ENCODE results near the gene ROGDI.

The ROGDI gene

DNA sequence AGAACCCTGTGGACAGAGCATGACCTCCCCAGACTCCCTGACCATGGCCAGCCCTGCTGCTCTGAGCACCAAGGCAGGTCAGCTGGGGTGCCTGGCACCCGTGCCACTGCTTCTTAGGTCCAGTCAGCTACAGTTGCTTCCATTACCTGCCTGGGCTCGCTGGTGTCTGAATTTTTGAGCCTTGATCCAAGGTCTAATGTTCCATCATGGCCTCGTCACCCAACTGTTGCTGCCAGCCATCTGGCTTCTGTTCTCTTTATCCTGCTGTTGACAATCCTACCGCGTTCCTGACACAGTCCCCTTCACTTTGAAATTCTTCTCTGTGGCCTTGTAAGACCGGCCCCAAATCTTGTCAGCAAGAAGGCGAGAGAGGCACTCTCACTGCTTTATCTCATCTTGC lies 28.0 kb upstream of the ROGDI start:
- Histone ChIP-seq H3K79me2 (ENCODE audit: low read length) (peaks cover 30% of the 10 kb centered on the region), H3K9me3 (replicated peaks; ENCODE audit: insufficient read depth, low read length) (no peaks in the 10 kb centered on the region), H3K4me2 (ENCODE audit: low read depth, low read length) (no peak overlapping the region), H3F3A (ENCODE audit: insufficient read depth, low read length) (no peaks in the 10 kb centered on the region), H4K20me1 (ENCODE audit: insufficient read depth, low read length) (no peaks in the 10 kb centered on the region), H3K4me1 (ENCODE audit: low read length) (no peaks in the 10 kb centered on the region), H3K9ac (ENCODE audit: low read length) (no peak overlapping the region), H3K9me2 (replicated peaks; ENCODE audit: insufficient read depth, low read length) (no peaks in the 10 kb centered on the region), H2AFZ (ENCODE audit: low read length) (no peak overlapping the region), H3K36me3 (replicated peaks; ENCODE audit: insufficient read depth, low read length) (peaks cover 16% of the 10 kb centered on the region; the same call in 1 of the 2 replicates), H3K4me3 (ENCODE audit: low read length) (no peak overlapping the region), H3K27ac (ENCODE audit: low read length) (no peak overlapping the region), H3K27me3 (replicated peaks; ENCODE audit: insufficient read depth, low read length) (no peaks in the 10 kb centered on the region)
- no peak for DNase-seq
- TF ChIP-seq EZH2 (optimal IDR thresholded peaks at IDR 0.05; ENCODE audit: low read depth, low read length) (no peak), EZH2phosphoT487 (IDR thresholded peaks at IDR 0.05; ENCODE audit: low read length) (no peak)
- TF ChIP-seq, protein P1, sequence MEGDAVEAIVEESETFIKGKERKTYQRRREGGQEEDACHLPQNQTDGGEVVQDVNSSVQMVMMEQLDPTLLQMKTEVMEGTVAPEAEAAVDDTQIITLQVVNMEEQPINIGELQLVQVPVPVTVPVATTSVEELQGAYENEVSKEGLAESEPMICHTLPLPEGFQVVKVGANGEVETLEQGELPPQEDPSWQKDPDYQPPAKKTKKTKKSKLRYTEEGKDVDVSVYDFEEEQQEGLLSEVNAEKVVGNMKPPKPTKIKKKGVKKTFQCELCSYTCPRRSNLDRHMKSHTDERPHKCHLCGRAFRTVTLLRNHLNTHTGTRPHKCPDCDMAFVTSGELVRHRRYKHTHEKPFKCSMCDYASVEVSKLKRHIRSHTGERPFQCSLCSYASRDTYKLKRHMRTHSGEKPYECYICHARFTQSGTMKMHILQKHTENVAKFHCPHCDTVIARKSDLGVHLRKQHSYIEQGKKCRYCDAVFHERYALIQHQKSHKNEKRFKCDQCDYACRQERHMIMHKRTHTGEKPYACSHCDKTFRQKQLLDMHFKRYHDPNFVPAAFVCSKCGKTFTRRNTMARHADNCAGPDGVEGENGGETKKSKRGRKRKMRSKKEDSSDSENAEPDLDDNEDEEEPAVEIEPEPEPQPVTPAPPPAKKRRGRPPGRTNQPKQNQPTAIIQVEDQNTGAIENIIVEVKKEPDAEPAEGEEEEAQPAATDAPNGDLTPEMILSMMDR (IDR thresholded peaks at IDR 0.05; ENCODE audit: low read length), result no peak

DNA sequence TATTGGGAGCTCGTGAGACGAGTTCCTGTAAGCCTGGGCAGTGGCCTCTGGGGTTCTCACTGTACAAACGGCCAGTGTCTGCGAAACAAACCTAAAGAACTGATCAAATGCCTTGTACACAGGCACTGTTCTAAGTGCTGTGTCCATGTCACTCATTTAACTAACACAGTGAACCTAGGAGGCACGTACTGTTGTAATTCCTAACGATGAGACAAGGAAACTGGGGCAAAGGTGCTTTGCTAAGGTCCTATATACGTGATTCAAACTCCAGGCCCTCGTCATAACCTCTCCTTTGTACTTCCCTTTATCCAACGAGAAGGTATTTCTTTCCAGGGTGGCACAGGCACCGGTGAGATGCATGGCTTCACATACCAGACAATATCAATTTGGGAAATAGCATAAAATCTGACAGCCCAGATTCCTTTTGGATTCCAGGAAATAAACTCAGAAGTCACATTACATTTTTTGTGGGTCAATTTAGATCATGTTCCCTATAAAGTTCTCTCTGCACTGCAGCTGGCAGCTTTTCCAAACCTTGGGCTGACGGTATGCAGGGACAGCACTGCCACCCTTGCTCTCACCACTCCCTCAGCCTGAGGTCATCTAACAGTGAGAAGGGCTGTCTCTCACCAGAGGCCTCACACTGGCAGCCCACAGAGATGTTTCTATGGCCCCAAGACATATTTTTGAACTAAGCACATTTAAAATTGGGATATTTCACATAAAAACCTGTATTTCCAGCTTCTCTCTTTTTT lies 26.3 kb upstream of the ROGDI start:
- no peak overlapping the region for H2AFZ ChIP-seq (ENCODE audit: low read length)
- H3K27ac ChIP-seq (ENCODE audit: low read length), result no peak overlapping the region
- H3K79me2 ChIP-seq (ENCODE audit: low read length), result peaks cover 18% of the 10 kb centered on the region
- H3K4me3 ChIP-seq (ENCODE audit: low read length), result no peak overlapping the region
- H3K4me2 ChIP-seq (ENCODE audit: low read depth, low read length), result no peak overlapping the region
- H3K9me2 ChIP-seq (replicated peaks; ENCODE audit: insufficient read depth, low read length), result no peaks in the 10 kb centered on the region
- no peaks in the 10 kb centered on the region for H3K4me1 ChIP-seq (ENCODE audit: low read length)
- H3K9ac ChIP-seq (ENCODE audit: low read length), result no peak overlapping the region
- no peaks in the 10 kb centered on the region for H3F3A ChIP-seq (ENCODE audit: insufficient read depth, low read length)
- TF ChIP-seq EZH2 (optimal IDR thresholded peaks at IDR 0.05; ENCODE audit: low read depth, low read length) (no peak), EZH2phosphoT487 (IDR thresholded peaks at IDR 0.05; ENCODE audit: low read length) (no peak)
- TF ChIP-seq, protein P1 (IDR thresholded peaks at IDR 0.05; ENCODE audit: low read length), result no peak
- H3K9me3 ChIP-seq (replicated peaks; ENCODE audit: insufficient read depth, low read length), result no peaks in the 10 kb centered on the region
- no peak for DNase-seq
- no peaks in the 10 kb centered on the region for H4K20me1 ChIP-seq (ENCODE audit: insufficient read depth, low read length)
- H3K27me3 ChIP-seq (replicated peaks; ENCODE audit: insufficient read depth, low read length), result no peaks in the 10 kb centered on the region
- peaks cover 16% of the 10 kb centered on the region; the same call in 1 of the 2 replicates for H3K36me3 ChIP-seq (replicated peaks; ENCODE audit: insufficient read depth, low read length)

DNA sequence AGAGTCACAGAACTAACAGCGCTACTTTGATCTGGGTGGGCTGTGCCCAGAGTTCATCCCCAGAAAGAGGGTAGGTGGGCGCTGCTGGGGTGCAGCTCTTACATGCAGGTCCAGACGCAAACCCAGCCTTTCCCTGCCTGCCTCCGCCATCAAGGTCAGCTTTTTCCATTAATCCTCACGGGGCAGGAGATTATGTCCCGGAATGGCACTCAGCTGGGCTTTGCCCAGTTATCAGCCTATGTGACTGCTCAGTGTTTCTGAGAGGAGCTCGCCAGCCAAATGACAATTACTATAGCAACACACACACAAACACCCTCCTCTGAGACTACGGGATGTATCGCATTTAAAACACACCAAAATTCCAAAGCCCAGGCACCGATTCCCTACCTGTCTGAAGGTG lies 24.5 kb upstream of the ROGDI start:
- H2AFZ ChIP-seq (ENCODE audit: low read length), result no peak overlapping the region
- no peak overlapping the region for H3K27ac ChIP-seq (ENCODE audit: low read length)

More for the DNA sequence above, 24.5 kb upstream of the ROGDI start:
- H3K36me3 ChIP-seq (replicated peaks; ENCODE audit: insufficient read depth, low read length), result peaks cover 19% of the 10 kb centered on the region
- no peak overlapping the region for H3K9ac ChIP-seq (ENCODE audit: low read length)
- H3K79me2 ChIP-seq (ENCODE audit: low read length), result 0 out of 2 replicates have a peak, but pooled peaks cover 8% of the 10 kb centered on the region
- TF ChIP-seq EZH2phosphoT487 (IDR thresholded peaks at IDR 0.05; ENCODE audit: low read length) (no peak), EZH2 (optimal IDR thresholded peaks at IDR 0.05; ENCODE audit: low read depth, low read length) (no peak)
- TF ChIP-seq, protein P1 (IDR thresholded peaks at IDR 0.05; ENCODE audit: low read length), result no peak
- no peaks in the 10 kb centered on the region for H3F3A ChIP-seq (ENCODE audit: insufficient read depth, low read length)
- H3K4me1 ChIP-seq (ENCODE audit: low read length), result no peaks in the 10 kb centered on the region
- H3K9me3 ChIP-seq (replicated peaks; ENCODE audit: insufficient read depth, low read length), result no peaks in the 10 kb centered on the region
- H4K20me1 ChIP-seq (ENCODE audit: insufficient read depth, low read length), result no peaks in the 10 kb centered on the region
- no peaks in the 10 kb centered on the region for H3K27me3 ChIP-seq (replicated peaks; ENCODE audit: insufficient read depth, low read length)
- H3K4me3 ChIP-seq (ENCODE audit: low read length), result no peak overlapping the region
- no peak for DNase-seq
- H3K9me2 ChIP-seq (replicated peaks; ENCODE audit: insufficient read depth, low read length), result no peaks in the 10 kb centered on the region
- no peak overlapping the region for H3K4me2 ChIP-seq (ENCODE audit: low read depth, low read length)

All from MM.1S (cell line).